ENCODE measurements around the gene ING5.
A peak's percentile ranks its signal among the peaks of the same experiment; 100 is the strongest.

GRCh38 chr2:241701149-241701398 is 765 bp upstream of the ING5 start:
- TF ChIP-seq CTCF (IDR thresholded peaks at IDR 0.05; ENCODE audit: extremely low read depth in 1 of 2, insufficient read depth in 1 of 2, low read depth in 1 of 2, low read length in 2 of 2), result peak; percentile 26 to 60
- TF ChIP-seq POLR2AphosphoS5 (IDR thresholded peaks at IDR 0.05; ENCODE audit: insufficient read depth, low read depth, low read length), result no peak
- TF ChIP-seq POLR2A (IDR thresholded peaks at IDR 0.05; ENCODE audit: low read depth, low read length), result no peak
- TF ChIP-seq MYC (IDR thresholded peaks at IDR 0.05; ENCODE audit: low read depth, low read length), result no peak
- no peak for TF ChIP-seq EZH2 (IDR thresholded peaks at IDR 0.05; ENCODE audit: borderline replicate concordance, low read depth, low read length, severe bottlenecking)
- peak; percentile 85 for TF ChIP-seq MAX (IDR thresholded peaks at IDR 0.05; ENCODE audit: insufficient read depth, insufficient read length)

Data from endothelial cell of umbilical vein (primary cell).